CD8-positive, alpha-beta memory T cell (primary cell): Measurements from ENCODE around the gene SHISAL1. TPM values are rescaled to one million over a fixed set of nuclear protein-coding genes. Genes with fewer than 3 reads are reported as not detected.

Source experiments
- CTCF ChIA-PET: fragments of 350-600 bp; sonication (Branson Sonifier 250); formaldehyde crosslinking; loops from one replicate; lab custom pipeline; 2021; ENCODE audit warnings: antibody characterized with exemption; lab: Charles Lee
- POLR2A ChIA-PET: fragments of 350-600 bp; sonication (Branson Sonifier 250); formaldehyde crosslinking; loops from one replicate; lab custom pipeline; 2021; ENCODE audit warnings: antibody characterized with exemption; lab: Charles Lee
- DNase-seq, 5 donors: peaks; one replicate each; pipeline versions ENCODE4 v3.0.0 to v3.0.0-alpha.2; 2020 to 2022; ENCODE audit warnings: mixed read lengths in 1 of 5
- H3K27ac ChIP-seq: one replicate; pipeline ENCODE4 v1.7.0; 2013; ENCODE audit warnings: low read depth, mild to moderate bottlenecking, low read length, moderate library complexity
- H3K27me3 ChIP-seq: 2 replicates; pipeline ENCODE4 v1.7.0; 2013; ENCODE audit warnings: low read length, mild to moderate bottlenecking; ENCODE audit not compliant: insufficient read depth, poor library complexity, severe bottlenecking
- H3K36me3 ChIP-seq: 2 replicates; pipeline ENCODE4 v1.7.0; 2013; ENCODE audit warnings: mild to moderate bottlenecking, low read length, moderate library complexity; ENCODE audit not compliant: insufficient read depth
- H3K4me1 ChIP-seq: 2 replicates; pipeline ENCODE4 v1.7.0; 2013; ENCODE audit warnings: mild to moderate bottlenecking, low read length, moderate library complexity; ENCODE audit not compliant: insufficient read depth
- H3K4me3 ChIP-seq: 2 replicates; pipeline ENCODE4 v1.7.0; 2013; ENCODE audit warnings: mild to moderate bottlenecking, low read length
- H3K9me3 ChIP-seq: 2 replicates; pipeline ENCODE4 v1.7.0; 2013; ENCODE audit warnings: mild to moderate bottlenecking, low read length
- H3K27ac Mint-ChIP-seq, 8 donors: one replicate each; pipeline ENCODE4 v1.8.0; 2020 to 2021; ENCODE audit warnings: mixed read lengths in 8 of 8, mild to moderate bottlenecking in 6 of 8, inconsistent platforms in 3 of 8, moderate library complexity in 3 of 8
- H3K27me3 Mint-ChIP-seq, 2 donors: one replicate each; pipeline ENCODE4 v1.8.0; 2020 to 2021; ENCODE audit warnings: mixed read lengths in 2 of 2, mild to moderate bottlenecking in 1 of 2, moderate library complexity in 1 of 2
- H3K36me3 Mint-ChIP-seq, 3 donors: one replicate each; pipeline ENCODE4 v1.8.0; 2020 to 2021; ENCODE audit warnings: mixed read lengths in 3 of 3, inconsistent platforms in 1 of 3, mild to moderate bottlenecking in 1 of 3
- H3K4me1 Mint-ChIP-seq, 3 donors: one replicate each; pipeline ENCODE4 v1.8.0; 2020 to 2021; ENCODE audit warnings: mixed read lengths in 3 of 3, inconsistent platforms in 1 of 3, mild to moderate bottlenecking in 1 of 3
- H3K4me3 Mint-ChIP-seq, 7 donors: one replicate each; pipeline ENCODE4 v1.8.0; 2020 to 2021; ENCODE audit warnings: mixed read lengths in 7 of 7, mild to moderate bottlenecking in 6 of 7, moderate library complexity in 4 of 7, inconsistent platforms in 2 of 7
- H3K9me3 Mint-ChIP-seq, 5 donors: one replicate each; pipeline ENCODE4 v1.8.0; 2020 to 2022; ENCODE audit warnings: mixed read lengths in 5 of 5, mild to moderate bottlenecking in 3 of 5, moderate library complexity in 2 of 5, inconsistent platforms in 1 of 5
- polyA plus RNA-seq: library from polyadenylated mRNA; unstranded; fragments of 300-500 nt; fragmentation: Illumina TruSeq; gene quantifications from one replicate; pipeline ENCODE4 v1.2.3, GENCODE V29; 2021
- total RNA-seq, 2 experiments: library from RNA; stranded (reverse); gene quantifications; one replicate each; pipeline ENCODE4 v1.2.3, GENCODE V29; 2021

The SHISAL1 gene
- total and polyA plus RNA-seq, 3 experiments from 2014 or later = not detected

GRCh38 chr22:44357296-44357965 lies 44.7 kb upstream of the SHISAL1 start:
- DNase-seq = no peak
- Histone ChIP-seq H3K27ac (no peak overlapping the region), H3K4me3 (no peak overlapping the region), H3K27me3 (no peaks in the 10 kb centered on the region), H3K36me3 (no peaks in the 10 kb centered on the region), H3K4me1 (no peaks in the 10 kb centered on the region), H3K9me3 (no peaks in the 10 kb centered on the region)
- H3K36me3 Mint-ChIP-seq = no peaks in the 10 kb centered on the region
- ChIA-PET POLR2A (no interaction called here), CTCF (no interaction called here)
- H3K4me3 Mint-ChIP-seq = no peak overlapping the region
- no peaks in the 10 kb centered on the region for H3K4me1 Mint-ChIP-seq
- peak overlapping the region in 1 of 8 donors; percentile 58 for H3K27ac Mint-ChIP-seq
- no peaks in the 10 kb centered on the region for H3K9me3 Mint-ChIP-seq
- peaks cover 9 to 58% of the 10 kb centered on the region in 2 donors for H3K27me3 Mint-ChIP-seq

- Mint-ChIP-seq H3K9me3 (no peaks in the 10 kb centered on the region), H3K4me3 (no peak overlapping the region), H3K36me3 (no peaks in the 10 kb centered on the region), H3K27me3 (peaks cover 9 to 74% of the 10 kb centered on the region in 2 donors), H3K27ac (no peak overlapping the region), H3K4me1 (peaks cover 3 to 9% (median 6%) of the 10 kb centered on the region in 3 donors)
- ChIA-PET CTCF (no interaction called here), POLR2A (no interaction called here)
- Histone ChIP-seq H3K4me3 (no peak overlapping the region), H3K27me3 (no peaks in the 10 kb centered on the region), H3K9me3 (no peaks in the 10 kb centered on the region), H3K27ac (no peak overlapping the region), H3K4me1 (no peaks in the 10 kb centered on the region), H3K36me3 (no peaks in the 10 kb centered on the region)
- DNase-seq = no peak
Observed at GRCh38 chr22:44355716-44356070, 42.9 kb upstream of the SHISAL1 start.

- Histone ChIP-seq H3K27ac (no peak overlapping the region), H3K4me1 (no peaks in the 10 kb centered on the region), H3K4me3 (no peak overlapping the region), H3K36me3 (no peaks in the 10 kb centered on the region), H3K9me3 (no peaks in the 10 kb centered on the region), H3K27me3 (no peaks in the 10 kb centered on the region)
- Mint-ChIP-seq H3K36me3 (no peaks in the 10 kb centered on the region), H3K9me3 (no peaks in the 10 kb centered on the region), H3K27ac (peak overlapping the region in 1 of 8 donors; percentile 28), H3K4me1 (peaks cover 3 to 9% (median 6%) of the 10 kb centered on the region in 3 donors), H3K27me3 (peaks cover 9 to 74% of the 10 kb centered on the region in 2 donors), H3K4me3 (no peak overlapping the region)
- POLR2A ChIA-PET = no interaction called here
- DNase-seq = no peak
- CTCF ChIA-PET = no interaction called here
Observed at GRCh38 chr22:44354288-44354687, 41.5 kb upstream of the SHISAL1 start.

GRCh38 chr22:44353041-44353440 lies 40.3 kb upstream of the SHISAL1 start:
- peak in 1 of 5 donors; percentile 11 for DNase-seq
- Mint-ChIP-seq H3K27ac (no peak overlapping the region), H3K4me3 (no peak overlapping the region), H3K36me3 (no peaks in the 10 kb centered on the region), H3K4me1 (peaks cover 3 to 9% (median 6%) of the 10 kb centered on the region in 3 donors), H3K9me3 (no peaks in the 10 kb centered on the region), H3K27me3 (peaks cover 11 to 70% of the 10 kb centered on the region in 2 donors)
- H3K27ac ChIP-seq = no peak overlapping the region
- no peak overlapping the region for H3K4me3 ChIP-seq
- no peaks in the 10 kb centered on the region for H3K27me3 ChIP-seq
- POLR2A ChIA-PET = no interaction called here
- H3K9me3 ChIP-seq = no peaks in the 10 kb centered on the region
- H3K36me3 ChIP-seq = no peaks in the 10 kb centered on the region
- H3K4me1 ChIP-seq = no peaks in the 10 kb centered on the region
- CTCF ChIA-PET = no interaction called here

- Histone ChIP-seq H3K36me3 (no peaks in the 10 kb centered on the region), H3K4me1 (no peaks in the 10 kb centered on the region), H3K9me3 (no peaks in the 10 kb centered on the region), H3K27me3 (no peaks in the 10 kb centered on the region), H3K4me3 (no peak overlapping the region), H3K27ac (no peak overlapping the region)
- peak in 1 of 5 donors; percentile 35 for DNase-seq
- Mint-ChIP-seq H3K27me3 (peaks cover 11 to 68% of the 10 kb centered on the region in 2 donors), H3K4me3 (no peak overlapping the region), H3K36me3 (no peaks in the 10 kb centered on the region), H3K9me3 (no peaks in the 10 kb centered on the region), H3K27ac (no peak overlapping the region), H3K4me1 (peaks cover 3 to 9% (median 6%) of the 10 kb centered on the region in 3 donors)
- POLR2A ChIA-PET = no interaction called here
- CTCF ChIA-PET = no interaction called here
Observed at GRCh38 chr22:44352378-44353035, 39.8 kb upstream of the SHISAL1 start.

GRCh38 chr22:44351685-44352377 lies 39.1 kb upstream of the SHISAL1 start:
- H3K36me3 Mint-ChIP-seq = no peaks in the 10 kb centered on the region
- Histone ChIP-seq H3K27me3 (no peaks in the 10 kb centered on the region), H3K9me3 (no peaks in the 10 kb centered on the region), H3K4me3 (no peak overlapping the region), H3K36me3 (no peaks in the 10 kb centered on the region), H3K27ac (no peak overlapping the region), H3K4me1 (no peaks in the 10 kb centered on the region)
- H3K4me3 Mint-ChIP-seq = peak overlapping the region in 1 of 7 donors; percentile 20
- POLR2A ChIA-PET = no interaction called here
- H3K27ac Mint-ChIP-seq = peak overlapping the region in 1 of 8 donors; percentile 10
- H3K4me1 Mint-ChIP-seq = peaks cover 3 to 9% (median 6%) of the 10 kb centered on the region in 3 donors
- H3K9me3 Mint-ChIP-seq = no peaks in the 10 kb centered on the region
- CTCF ChIA-PET = no interaction called here
- no peak for DNase-seq
- peaks cover 7 to 65% of the 10 kb centered on the region in 2 donors for H3K27me3 Mint-ChIP-seq

GRCh38 chr22:44351037-44351436 lies 38.3 kb upstream of the SHISAL1 start:
- no peak overlapping the region for H3K27ac Mint-ChIP-seq
- peaks cover 3 to 9% (median 6%) of the 10 kb centered on the region in 3 donors for H3K4me1 Mint-ChIP-seq
- no peaks in the 10 kb centered on the region for H3K36me3 Mint-ChIP-seq
- no peak overlapping the region for H3K4me3 ChIP-seq
- H3K36me3 ChIP-seq = no peaks in the 10 kb centered on the region
- CTCF ChIA-PET = no interaction called here
- H3K27me3 Mint-ChIP-seq = peaks cover 7 to 67% of the 10 kb centered on the region in 2 donors
- H3K27ac ChIP-seq = no peak overlapping the region
- no peaks in the 10 kb centered on the region for H3K27me3 ChIP-seq
- H3K9me3 Mint-ChIP-seq = no peaks in the 10 kb centered on the region
- no peaks in the 10 kb centered on the region for H3K4me1 ChIP-seq
- H3K4me3 Mint-ChIP-seq = no peak overlapping the region
- H3K9me3 ChIP-seq = no peaks in the 10 kb centered on the region
- POLR2A ChIA-PET = no interaction called here
- DNase-seq = no peak

GRCh38 chr22:44349594-44349993 lies 36.8 kb upstream of the SHISAL1 start:
- no peak overlapping the region for H3K27ac Mint-ChIP-seq
- no peaks in the 10 kb centered on the region for H3K9me3 Mint-ChIP-seq
- H3K27ac ChIP-seq = no peak overlapping the region
- H3K9me3 ChIP-seq = no peaks in the 10 kb centered on the region
- H3K36me3 ChIP-seq = no peaks in the 10 kb centered on the region
- POLR2A ChIA-PET = no interaction called here
- H3K4me3 Mint-ChIP-seq = no peak overlapping the region
- no peaks in the 10 kb centered on the region for H3K27me3 ChIP-seq
- no peaks in the 10 kb centered on the region for H3K36me3 Mint-ChIP-seq
- H3K4me1 Mint-ChIP-seq = peaks cover 3 to 9% (median 6%) of the 10 kb centered on the region in 3 donors
- H3K27me3 Mint-ChIP-seq = peaks cover 8 to 57% of the 10 kb centered on the region in 2 donors
- CTCF ChIA-PET = no interaction called here
- no peaks in the 10 kb centered on the region for H3K4me1 ChIP-seq
- DNase-seq = no peak
- no peak overlapping the region for H3K4me3 ChIP-seq
